Glutamatergic neuron (in vitro differentiated cells): ENCODE measurements around the gene SETD3. TPM values are rescaled to one million over a fixed set of nuclear protein-coding genes. Genes with fewer than 3 reads are reported as not detected.

Experiments used
- DNase-seq: peaks from one replicate; pipeline ENCODE4 v3.0.0; 2022
- H3K27ac Mint-ChIP-seq: one replicate; pipeline ENCODE4 v1.8.0; 2020; ENCODE audit warnings: mild to moderate bottlenecking, mixed read lengths, inconsistent platforms; ENCODE audit not compliant: unreplicated experiment
- H3K27me3 Mint-ChIP-seq: one replicate; pipeline ENCODE4 v1.8.0; 2020; ENCODE audit warnings: mild to moderate bottlenecking, moderate library complexity, mixed read lengths, inconsistent platforms; ENCODE audit not compliant: unreplicated experiment
- H3K36me3 Mint-ChIP-seq: one replicate; pipeline ENCODE4 v1.8.0; 2020; ENCODE audit warnings: mild to moderate bottlenecking, mixed read lengths, inconsistent platforms; ENCODE audit not compliant: unreplicated experiment
- H3K4me1 Mint-ChIP-seq: one replicate; pipeline ENCODE4 v1.8.0; 2020; ENCODE audit warnings: mild to moderate bottlenecking, low read depth, mixed read lengths, inconsistent platforms; ENCODE audit not compliant: unreplicated experiment
- H3K4me3 Mint-ChIP-seq: one replicate; pipeline ENCODE4 v1.8.0; 2020; ENCODE audit warnings: mild to moderate bottlenecking, mixed read lengths, inconsistent platforms; ENCODE audit not compliant: unreplicated experiment
- H3K9me3 Mint-ChIP-seq: one replicate; pipeline ENCODE4 v1.8.0; 2020; ENCODE audit warnings: mild to moderate bottlenecking, moderate library complexity, mixed read lengths, inconsistent platforms; ENCODE audit not compliant: unreplicated experiment
- CTCF ChIP-seq: fragments of 200-600 bp; sonication (generic); IDR thresholded peaks from one replicate; pipeline ENCODE4 v1.5.0; 2021; ENCODE audit not compliant: partially characterized antibody, unreplicated experiment
- total RNA-seq: library from RNA; stranded (reverse); fragmentation: NEBNext Ultra II Directional; extraction: Animal tissue kit (Norgen Biotek cat#: 25700); gene quantifications from one replicate; pipeline ENCODE4 v1.2.1, GENCODE V29; 2021; ENCODE audit not compliant: unreplicated experiment

The SETD3 gene
- total RNA-seq, 1 donor from 2014 or later: 46.2 TPM

GRCh38 chr14:99359906-99360305 lies 120.8 kb downstream of the SETD3 start:
- TF ChIP-seq CTCF: no peak
- Mint-ChIP-seq H3K27ac (no peak overlapping the region), H3K4me1 (no peaks in the 10 kb centered on the region), H3K36me3 (no peaks in the 10 kb centered on the region), H3K4me3 (no peak overlapping the region), H3K9me3 (no peaks in the 10 kb centered on the region), H3K27me3 (peaks cover 2% of the 10 kb centered on the region)
- DNase-seq: no peak

GRCh38 chr14:99357916-99358390 lies 122.7 kb downstream of the SETD3 start:
- H3K4me3 Mint-ChIP-seq: no peak overlapping the region
- H3K27me3 Mint-ChIP-seq: peaks cover 2% of the 10 kb centered on the region
- no peak overlapping the region for H3K27ac Mint-ChIP-seq
- TF ChIP-seq CTCF: no peak
- no peak for DNase-seq
- H3K9me3 Mint-ChIP-seq: no peaks in the 10 kb centered on the region
- H3K4me1 Mint-ChIP-seq: no peaks in the 10 kb centered on the region
- H3K36me3 Mint-ChIP-seq: no peaks in the 10 kb centered on the region

- H3K36me3 Mint-ChIP-seq: no peaks in the 10 kb centered on the region
- H3K4me1 Mint-ChIP-seq: no peaks in the 10 kb centered on the region
- DNase-seq: no peak
- peaks cover 2% of the 10 kb centered on the region for H3K27me3 Mint-ChIP-seq
- no peak for TF ChIP-seq CTCF
- no peaks in the 10 kb centered on the region for H3K9me3 Mint-ChIP-seq
- no peak overlapping the region for H3K27ac Mint-ChIP-seq
- no peak overlapping the region for H3K4me3 Mint-ChIP-seq
Measured at GRCh38 chr14:99357151-99357915, 123.3 kb downstream of the SETD3 start.

GRCh38 chr14:99356031-99356608 lies 124.5 kb downstream of the SETD3 start:
- Mint-ChIP-seq H3K4me3 (no peak overlapping the region), H3K36me3 (no peaks in the 10 kb centered on the region), H3K4me1 (no peaks in the 10 kb centered on the region), H3K27me3 (no peaks in the 10 kb centered on the region), H3K27ac (no peak overlapping the region), H3K9me3 (no peaks in the 10 kb centered on the region)
- DNase-seq: no peak
- no peak for TF ChIP-seq CTCF
